Endothelial cell of umbilical vein (primary cell): ENCODE measurements around the gene CNIH2.

Experiments used
- FOS ChIP-seq: IDR thresholded peaks from 2 replicates; pipeline ENCODE4 v1.6.1; 2011; ENCODE audit warnings: mild to moderate bottlenecking, low read length, moderate library complexity, borderline replicate concordance; ENCODE audit not compliant: insufficient read depth
- MYC ChIP-seq: IDR thresholded peaks from one replicate; pipeline ENCODE4 v1.6.1; 2011; ENCODE audit warnings: mild to moderate bottlenecking, low read depth, low read length
- POLR2A ChIP-seq: IDR thresholded peaks from 2 replicates; pipeline ENCODE4 v1.6.1; 2012; ENCODE audit warnings: low read depth, mild to moderate bottlenecking, control low read depth, low read length
- POLR2AphosphoS5 ChIP-seq: IDR thresholded peaks from 2 replicates; pipeline ENCODE4 v1.6.1; 2012; ENCODE audit warnings: low read depth, mild to moderate bottlenecking, control low read depth, low read length, moderate library complexity; ENCODE audit not compliant: insufficient read depth
- TF ChIP-seq, protein P1 (sequence below), 2 donors: IDR thresholded peaks; 1 replicate in 1 of 2; 2 replicates in 1 of 2; pipeline ENCODE4 v1.5.1; 2011; ENCODE audit warnings: low read length in 2 of 2, mild to moderate bottlenecking in 2 of 2, moderate library complexity in 2 of 2, control low read depth in 1 of 2, inconsistent platforms in 1 of 2, low read depth in 1 of 2; ENCODE audit not compliant: insufficient read depth in 1 of 2; ENCODE audit errors: extremely low read depth in 1 of 2

DNA sequence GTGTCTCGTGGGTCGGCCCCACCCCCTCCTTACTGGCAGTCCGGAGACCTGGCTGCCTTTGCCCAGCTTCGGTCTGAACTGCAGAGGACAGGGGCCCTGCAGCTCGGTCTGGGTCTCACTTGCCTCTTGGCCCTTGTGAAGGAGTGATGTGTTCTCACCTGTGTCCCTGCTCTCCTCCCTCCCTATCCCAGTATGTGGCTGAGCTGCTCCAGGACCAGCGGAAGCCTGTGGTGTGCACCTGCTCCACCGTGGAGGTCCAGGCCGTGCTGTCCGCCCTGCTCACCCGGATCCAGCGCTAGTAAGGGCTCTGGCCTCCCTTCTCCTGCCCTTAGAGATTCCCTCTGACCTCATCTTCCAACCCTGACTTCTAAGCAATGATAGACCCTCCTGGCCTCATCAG is 45.2 kb upstream of the CNIH2 start:
- TF ChIP-seq FOS (no peak), POLR2AphosphoS5 (no peak), MYC (no peak), POLR2A (no peak)
- TF ChIP-seq, protein P1, sequence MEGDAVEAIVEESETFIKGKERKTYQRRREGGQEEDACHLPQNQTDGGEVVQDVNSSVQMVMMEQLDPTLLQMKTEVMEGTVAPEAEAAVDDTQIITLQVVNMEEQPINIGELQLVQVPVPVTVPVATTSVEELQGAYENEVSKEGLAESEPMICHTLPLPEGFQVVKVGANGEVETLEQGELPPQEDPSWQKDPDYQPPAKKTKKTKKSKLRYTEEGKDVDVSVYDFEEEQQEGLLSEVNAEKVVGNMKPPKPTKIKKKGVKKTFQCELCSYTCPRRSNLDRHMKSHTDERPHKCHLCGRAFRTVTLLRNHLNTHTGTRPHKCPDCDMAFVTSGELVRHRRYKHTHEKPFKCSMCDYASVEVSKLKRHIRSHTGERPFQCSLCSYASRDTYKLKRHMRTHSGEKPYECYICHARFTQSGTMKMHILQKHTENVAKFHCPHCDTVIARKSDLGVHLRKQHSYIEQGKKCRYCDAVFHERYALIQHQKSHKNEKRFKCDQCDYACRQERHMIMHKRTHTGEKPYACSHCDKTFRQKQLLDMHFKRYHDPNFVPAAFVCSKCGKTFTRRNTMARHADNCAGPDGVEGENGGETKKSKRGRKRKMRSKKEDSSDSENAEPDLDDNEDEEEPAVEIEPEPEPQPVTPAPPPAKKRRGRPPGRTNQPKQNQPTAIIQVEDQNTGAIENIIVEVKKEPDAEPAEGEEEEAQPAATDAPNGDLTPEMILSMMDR (IDR thresholded peaks at IDR 0.05; ENCODE audit: extremely low read depth in 1 of 2, insufficient read depth in 1 of 2, low read depth in 1 of 2, low read length in 2 of 2), result no peak
